Measurements from ENCODE around the gene NR0B2. TPM values are rescaled to one million over a fixed set of nuclear protein-coding genes. Genes with fewer than 3 reads are reported as not detected.

NR0B2 gene
- polyA plus RNA-seq, 1 donor (not counting 4 experiments of a cell fraction or from before 2014, with no cell fraction given), result not detected

DNA sequence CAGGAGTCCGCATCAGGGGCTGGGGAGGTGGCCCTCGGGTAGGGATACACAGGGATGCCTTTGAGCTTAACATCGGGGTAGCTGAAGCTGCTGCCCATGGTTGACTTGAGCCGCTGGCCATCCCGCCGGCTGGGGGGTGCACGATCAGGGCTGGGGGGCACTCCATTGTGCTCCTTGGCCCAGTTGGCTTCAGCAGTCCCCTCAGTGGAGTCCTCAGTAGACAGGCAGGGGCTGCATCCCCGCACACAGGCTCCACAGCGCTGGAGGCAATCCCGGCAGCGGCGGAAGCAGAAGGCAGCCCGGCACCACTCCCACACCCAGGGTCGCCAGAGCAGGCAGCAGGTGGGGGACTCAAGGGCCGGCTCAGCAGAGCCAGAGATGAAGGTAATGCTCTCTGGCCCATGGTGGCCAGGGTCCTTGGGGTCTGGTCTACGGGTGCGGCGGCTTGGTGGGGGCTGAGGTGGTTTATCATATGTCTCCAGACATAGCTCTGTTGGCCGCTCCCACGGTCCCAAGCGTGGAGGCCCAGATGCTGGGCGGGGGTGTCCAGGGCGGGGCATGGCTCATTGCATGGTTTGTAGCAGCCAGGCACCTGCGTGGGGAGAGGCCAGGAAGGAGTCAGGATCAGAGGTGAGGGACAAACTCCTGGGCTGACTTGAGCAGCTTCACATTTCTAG lies 38.2 kb upstream of the NR0B2 start:
- Histone ChIP-seq H2AFZ (ENCODE audit: control insufficient read depth, low read length) (no peak overlapping the region), H3K9ac (ENCODE audit: control insufficient read depth, extremely low read depth, insufficient read depth, low read length) (no peak overlapping the region), H3K4me3 (ENCODE audit: control insufficient read depth in 2 of 3, extremely low read depth in 1 of 3, insufficient read depth in 2 of 3, low read depth in 1 of 3, low read length in 3 of 3) (no peak overlapping the region), H3K36me3 (ENCODE audit: control insufficient read depth in 2 of 2, extremely low read depth in 1 of 2, insufficient read depth in 2 of 2, low read length in 2 of 2) (peaks cover 21 to 41% of the 10 kb centered on the region in 2 experiments), H3K27me3 (ENCODE audit: control insufficient read depth, extremely low read depth, insufficient read depth, low read length) (no peaks in the 10 kb centered on the region), H3K4me1 (ENCODE audit: control insufficient read depth, extremely low read depth, insufficient read depth, low read length) (peaks cover 8% of the 10 kb centered on the region), H3K27ac (ENCODE audit: control insufficient read depth, insufficient read depth, low read length) (no peak overlapping the region), H3K9me1 (ENCODE audit: control insufficient read depth, extremely low read depth, insufficient read depth, low read length) (no peaks in the 10 kb centered on the region), H4K20me1 (ENCODE audit: control insufficient read depth, extremely low read depth, insufficient read depth, low read length) (peaks cover 12% of the 10 kb centered on the region), H3K9me3 (ENCODE audit: control insufficient read depth, low read depth, low read length) (no peaks in the 10 kb centered on the region), H3K4me2 (ENCODE audit: control insufficient read depth, extremely low read depth, insufficient read depth, low read depth, low read length) (no peak overlapping the region), H3K79me2 (ENCODE audit: control insufficient read depth, insufficient read depth, low read length) (peaks cover 26% of the 10 kb centered on the region)
- TF ChIP-seq EZH2 (IDR thresholded peaks at IDR 0.05; ENCODE audit: low read length), result no peak
- TF ChIP-seq, protein P1, sequence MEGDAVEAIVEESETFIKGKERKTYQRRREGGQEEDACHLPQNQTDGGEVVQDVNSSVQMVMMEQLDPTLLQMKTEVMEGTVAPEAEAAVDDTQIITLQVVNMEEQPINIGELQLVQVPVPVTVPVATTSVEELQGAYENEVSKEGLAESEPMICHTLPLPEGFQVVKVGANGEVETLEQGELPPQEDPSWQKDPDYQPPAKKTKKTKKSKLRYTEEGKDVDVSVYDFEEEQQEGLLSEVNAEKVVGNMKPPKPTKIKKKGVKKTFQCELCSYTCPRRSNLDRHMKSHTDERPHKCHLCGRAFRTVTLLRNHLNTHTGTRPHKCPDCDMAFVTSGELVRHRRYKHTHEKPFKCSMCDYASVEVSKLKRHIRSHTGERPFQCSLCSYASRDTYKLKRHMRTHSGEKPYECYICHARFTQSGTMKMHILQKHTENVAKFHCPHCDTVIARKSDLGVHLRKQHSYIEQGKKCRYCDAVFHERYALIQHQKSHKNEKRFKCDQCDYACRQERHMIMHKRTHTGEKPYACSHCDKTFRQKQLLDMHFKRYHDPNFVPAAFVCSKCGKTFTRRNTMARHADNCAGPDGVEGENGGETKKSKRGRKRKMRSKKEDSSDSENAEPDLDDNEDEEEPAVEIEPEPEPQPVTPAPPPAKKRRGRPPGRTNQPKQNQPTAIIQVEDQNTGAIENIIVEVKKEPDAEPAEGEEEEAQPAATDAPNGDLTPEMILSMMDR (optimal IDR thresholded peaks at IDR 0.05 in 1 of 3, IDR thresholded peaks at IDR 0.05 in 1 of 3, conservative IDR thresholded peaks at IDR 0.05 in 1 of 3; ENCODE audit: extremely low read depth in 1 of 3, insufficient read depth in 2 of 3, low read length in 3 of 3), result no peak
- dilution Hi-C loops (cut with MboI; ENCODE audit: extremely low pct_ligation_motif_present, low sequenced_read_pairs), result no loop called here
- no peak for FAIRE-seq
- no peak for DNase-seq (ENCODE audit: low read depth, low spot score)

DNA sequence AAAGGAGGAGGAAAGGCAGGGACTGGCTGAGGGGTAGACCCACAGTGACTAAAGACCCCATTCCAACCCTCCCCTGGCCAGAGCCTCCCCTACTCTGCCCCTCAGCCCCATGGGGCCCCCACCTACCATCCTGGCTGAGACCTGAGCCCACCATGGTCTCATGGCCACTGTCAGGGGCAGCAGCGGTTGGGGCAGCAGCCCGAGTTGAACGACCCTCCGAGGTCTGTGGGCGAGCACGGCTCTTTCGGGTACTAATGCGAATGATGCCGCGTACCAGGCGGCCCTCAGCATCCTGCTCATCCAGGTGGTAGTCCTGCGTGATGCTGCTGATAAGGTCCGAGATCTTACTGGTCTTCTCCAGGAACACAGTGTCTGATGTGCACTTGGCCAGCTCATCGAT lies 37.4 kb upstream of the NR0B2 start:
- dilution Hi-C loops (cut with MboI; ENCODE audit: extremely low pct_ligation_motif_present, low sequenced_read_pairs), result no loop called here
- H3K4me3 ChIP-seq (ENCODE audit: control insufficient read depth in 2 of 3, extremely low read depth in 1 of 3, insufficient read depth in 2 of 3, low read depth in 1 of 3, low read length in 3 of 3), result no peak overlapping the region

More for the DNA sequence above, 37.4 kb upstream of the NR0B2 start:
- Histone ChIP-seq H3K79me2 (ENCODE audit: control insufficient read depth, insufficient read depth, low read length) (peaks cover 23% of the 10 kb centered on the region), H3K27me3 (ENCODE audit: control insufficient read depth, extremely low read depth, insufficient read depth, low read length) (no peaks in the 10 kb centered on the region), H3K4me1 (ENCODE audit: control insufficient read depth, extremely low read depth, insufficient read depth, low read length) (peaks cover 8% of the 10 kb centered on the region), H2AFZ (ENCODE audit: control insufficient read depth, low read length) (no peak overlapping the region), H3K9me1 (ENCODE audit: control insufficient read depth, extremely low read depth, insufficient read depth, low read length) (no peaks in the 10 kb centered on the region), H4K20me1 (ENCODE audit: control insufficient read depth, extremely low read depth, insufficient read depth, low read length) (peaks cover 12% of the 10 kb centered on the region), H3K27ac (ENCODE audit: control insufficient read depth, insufficient read depth, low read length) (no peak overlapping the region), H3K9ac (ENCODE audit: control insufficient read depth, extremely low read depth, insufficient read depth, low read length) (no peak overlapping the region), H3K9me3 (ENCODE audit: control insufficient read depth, low read depth, low read length) (no peaks in the 10 kb centered on the region), H3K36me3 (ENCODE audit: control insufficient read depth in 2 of 2, extremely low read depth in 1 of 2, insufficient read depth in 2 of 2, low read length in 2 of 2) (peaks cover 24 to 40% of the 10 kb centered on the region in 2 experiments), H3K4me2 (ENCODE audit: control insufficient read depth, extremely low read depth, insufficient read depth, low read depth, low read length) (no peak overlapping the region)
- FAIRE-seq (no peak), DNase-seq (ENCODE audit: low read depth, low spot score) (no peak)
- TF ChIP-seq EZH2 (IDR thresholded peaks at IDR 0.05; ENCODE audit: low read length), result no peak
- TF ChIP-seq, protein P1 (optimal IDR thresholded peaks at IDR 0.05 in 1 of 3, IDR thresholded peaks at IDR 0.05 in 1 of 3, conservative IDR thresholded peaks at IDR 0.05 in 1 of 3; ENCODE audit: extremely low read depth in 1 of 3, insufficient read depth in 2 of 3, low read length in 3 of 3), result no peak
